Calu3 (cell line): ENCODE measurements around the gene MAT2A. TPM values are rescaled to one million over a fixed set of nuclear protein-coding genes. Genes with fewer than 3 reads are reported as not detected.

ENCODE experiments used
- BruUV-seq: library from RNA; stranded (reverse); fragments of 400-500 nt; replicated peaks from 2 replicates; lab custom pipeline; 2021; lab: Mats Ljungman, UMichigan
- CTCF ChIA-PET: fragments of 300-600 bp; sonication (Branson Sonifier 250); formaldehyde crosslinking; loops from one replicate; lab custom pipeline; 2022; ENCODE audit warnings: antibody characterized with exemption; lab: Charles Lee
- DNase-seq: peaks from one replicate; pipeline ENCODE4 v3.0.0; 2022
- H3K27ac Mint-ChIP-seq: one replicate; pipeline ENCODE4 v1.8.0; 2022; ENCODE audit warnings: mixed read lengths; ENCODE audit not compliant: unreplicated experiment
- H3K27me3 Mint-ChIP-seq: one replicate; pipeline ENCODE4 v1.8.0; 2022; ENCODE audit warnings: mixed read lengths; ENCODE audit not compliant: unreplicated experiment
- H3K36me3 Mint-ChIP-seq: one replicate; pipeline ENCODE4 v1.8.0; 2022; ENCODE audit warnings: mild to moderate bottlenecking, moderate library complexity, mixed read lengths; ENCODE audit not compliant: insufficient read depth, unreplicated experiment
- H3K4me1 Mint-ChIP-seq: one replicate; pipeline ENCODE4 v1.8.0; 2022; ENCODE audit warnings: mild to moderate bottlenecking, low read depth, mixed read lengths; ENCODE audit not compliant: unreplicated experiment
- H3K4me3 Mint-ChIP-seq: one replicate; pipeline ENCODE4 v1.8.0; 2022; ENCODE audit warnings: mild to moderate bottlenecking, low read depth, moderate library complexity, mixed read lengths; ENCODE audit not compliant: unreplicated experiment
- H3K9me3 Mint-ChIP-seq: one replicate; pipeline ENCODE4 v1.8.0; 2022; ENCODE audit warnings: low read depth, mixed read lengths; ENCODE audit not compliant: unreplicated experiment
- CTCF ChIP-seq: fragments of 200-600 bp; IDR thresholded peaks from one replicate; pipeline ENCODE4 v1.8.0; 2022; ENCODE audit warnings: antibody characterized with exemption; ENCODE audit not compliant: unreplicated experiment
- intact Hi-C: fragments of 100-400 bp; cut with micrococcal nuclease; formaldehyde crosslinking; loops from one replicate; pipeline ENCODE4 v1.10.0; 2022; ENCODE audit not compliant: unreplicated experiment
- total RNA-seq: library from RNA; stranded (reverse); gene quantifications from 2 replicates; pipeline ENCODE4 v1.2.3, GENCODE V29; 2022

MAT2A gene
- total RNA-seq, 1 experiment from 2014 or later = 387 TPM

GRCh38 chr2:85584354-85584856 lies 45.4 kb downstream of the MAT2A start, which contains the start of gene VAMP5:
Gene VAMP5 (plus strand): TSS chr2:85584431. CDS start chr2:85584491, 60 bp downstream.
- H3K4me3 Mint-ChIP-seq = peak within 1 kb of the TSS; percentile 51
- intact Hi-C loops = no loop called here
- CTCF ChIA-PET = interaction anchor here (0.6 kb wide), 1 partner anchor 15 kb away, joined by 3 read pairs; no protein-coding TSS in a partner anchor
- H3K36me3 Mint-ChIP-seq = peaks cover 11% of the 10 kb centered on the region
- no TSS peak for BruUV-seq
- no peak for TF ChIP-seq CTCF
- H3K9me3 Mint-ChIP-seq = no peaks in the 10 kb centered on the region
- H3K27ac Mint-ChIP-seq = peak within 1 kb of the TSS; percentile 80
- no peaks in the 10 kb centered on the region for H3K27me3 Mint-ChIP-seq
- peaks cover 18% of the 10 kb centered on the region for H3K4me1 Mint-ChIP-seq
- peak; percentile 32 for DNase-seq

GRCh38 chr2:85584857-85585780 lies 46.2 kb downstream of the MAT2A start:
- H3K4me1 Mint-ChIP-seq = peaks cover 18% of the 10 kb centered on the region
- no peaks in the 10 kb centered on the region for H3K9me3 Mint-ChIP-seq
- no peaks in the 10 kb centered on the region for H3K27me3 Mint-ChIP-seq
- CTCF ChIA-PET = interaction anchor here (0.6 to 1.5 kb wide), 2 partner anchors 10 to 14 kb away, joined by 3 to 4 read pairs; partner anchors contain the start of gene RNF181
- peak overlapping the region; percentile 51 for H3K4me3 Mint-ChIP-seq
- DNase-seq = peak; percentile 47
- peak overlapping the region; percentile 80 for H3K27ac Mint-ChIP-seq
- intact Hi-C loops = no loop called here
- TF ChIP-seq CTCF = no peak
- BruUV-seq = no TSS peak
- peaks cover 3% of the 10 kb centered on the region for H3K36me3 Mint-ChIP-seq

- BruUV-seq = no TSS peak
- Mint-ChIP-seq H3K9me3 (no peaks in the 10 kb centered on the region), H3K27me3 (no peaks in the 10 kb centered on the region), H3K27ac (peak overlapping the region; percentile 80), H3K36me3 (no peaks in the 10 kb centered on the region), H3K4me3 (peak overlapping the region; percentile 51), H3K4me1 (peaks cover 24% of the 10 kb centered on the region)
- no peak for DNase-seq
- intact Hi-C loops = no loop called here
- CTCF ChIA-PET = interaction anchor here (1.5 kb wide), 1 partner anchor 10 kb away, joined by 4 read pairs; the partner anchor contains the start of gene RNF181
- no peak for TF ChIP-seq CTCF
Observed at GRCh38 chr2:85585781-85586105, 46.8 kb downstream of the MAT2A start.

- peaks cover 32% of the 10 kb centered on the region for H3K4me1 Mint-ChIP-seq
- BruUV-seq = no TSS peak
- H3K36me3 Mint-ChIP-seq = no peaks in the 10 kb centered on the region
- H3K4me3 Mint-ChIP-seq = no peak overlapping the region
- CTCF ChIA-PET = no interaction called here
- no peak for DNase-seq
- no peak for TF ChIP-seq CTCF
- no peaks in the 10 kb centered on the region for H3K27me3 Mint-ChIP-seq
- H3K9me3 Mint-ChIP-seq = no peaks in the 10 kb centered on the region
- intact Hi-C loops = no loop called here
- no peak overlapping the region for H3K27ac Mint-ChIP-seq
Observed at GRCh38 chr2:85588236-85588635, 49.3 kb downstream of the MAT2A start.
